Right ventricle myocardium inferior (tissue), 1 donor: ENCODE data around the gene CBLN3. TPM values are rescaled to one million over a fixed set of nuclear protein-coding genes. Genes with fewer than 3 reads are reported as not detected.

Experiments used
- ATAC-seq: fragments of 200-7000 bp; cut with Tn5 transposase; one replicate; pipeline ENCODE4 v1.9.1; 2020; ENCODE audit warnings: mild to moderate bottlenecking, moderate library complexity
- DNase-seq: peaks from one replicate; pipeline ENCODE4 v3.0.0; 2021; ENCODE audit errors: missing footprints
- intact Hi-C: fragments of 100-400 bp; cut with DNase I; formaldehyde crosslinking; loops from one replicate; pipeline ENCODE4 v1.11.0; 2022
- total RNA-seq: library from RNA; stranded (reverse); fragmentation: NEBNext Ultra II Directional; extraction: Animal tissue kit (Norgen Biotek cat#: 25700); gene quantifications from one replicate; pipeline ENCODE4 v1.2.1, GENCODE V29; 2021
- donor health status: DM: no; HTN: yes; CAD: no; lungs with severe emphysema.

CBLN3 gene
- total RNA-seq, 1 donor from 2014 or later = 1.1 TPM

DNA sequence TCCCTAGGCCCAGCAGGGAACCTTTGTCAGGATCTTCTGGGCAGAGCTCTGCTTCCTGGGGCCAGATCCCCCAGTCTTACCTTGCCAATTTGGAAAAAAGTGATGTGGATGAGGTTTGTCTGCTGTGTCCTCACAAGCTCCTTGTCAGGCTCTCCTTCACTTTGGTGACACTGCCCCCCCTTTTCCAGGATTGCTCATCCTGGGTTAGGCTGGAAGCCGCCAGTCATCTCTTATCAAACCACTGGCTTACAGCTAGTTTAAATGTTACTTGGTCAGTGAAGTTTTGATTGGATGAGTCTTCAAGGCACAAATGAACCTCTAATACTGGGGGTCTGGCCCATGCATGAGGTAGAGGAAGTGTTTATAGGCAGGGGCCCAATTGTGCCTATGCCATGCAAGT, 15.4 kb downstream of the CBLN3 start:
- intact Hi-C loops = no loop called here
- ATAC-seq = no peak
- no peak for DNase-seq

DNA sequence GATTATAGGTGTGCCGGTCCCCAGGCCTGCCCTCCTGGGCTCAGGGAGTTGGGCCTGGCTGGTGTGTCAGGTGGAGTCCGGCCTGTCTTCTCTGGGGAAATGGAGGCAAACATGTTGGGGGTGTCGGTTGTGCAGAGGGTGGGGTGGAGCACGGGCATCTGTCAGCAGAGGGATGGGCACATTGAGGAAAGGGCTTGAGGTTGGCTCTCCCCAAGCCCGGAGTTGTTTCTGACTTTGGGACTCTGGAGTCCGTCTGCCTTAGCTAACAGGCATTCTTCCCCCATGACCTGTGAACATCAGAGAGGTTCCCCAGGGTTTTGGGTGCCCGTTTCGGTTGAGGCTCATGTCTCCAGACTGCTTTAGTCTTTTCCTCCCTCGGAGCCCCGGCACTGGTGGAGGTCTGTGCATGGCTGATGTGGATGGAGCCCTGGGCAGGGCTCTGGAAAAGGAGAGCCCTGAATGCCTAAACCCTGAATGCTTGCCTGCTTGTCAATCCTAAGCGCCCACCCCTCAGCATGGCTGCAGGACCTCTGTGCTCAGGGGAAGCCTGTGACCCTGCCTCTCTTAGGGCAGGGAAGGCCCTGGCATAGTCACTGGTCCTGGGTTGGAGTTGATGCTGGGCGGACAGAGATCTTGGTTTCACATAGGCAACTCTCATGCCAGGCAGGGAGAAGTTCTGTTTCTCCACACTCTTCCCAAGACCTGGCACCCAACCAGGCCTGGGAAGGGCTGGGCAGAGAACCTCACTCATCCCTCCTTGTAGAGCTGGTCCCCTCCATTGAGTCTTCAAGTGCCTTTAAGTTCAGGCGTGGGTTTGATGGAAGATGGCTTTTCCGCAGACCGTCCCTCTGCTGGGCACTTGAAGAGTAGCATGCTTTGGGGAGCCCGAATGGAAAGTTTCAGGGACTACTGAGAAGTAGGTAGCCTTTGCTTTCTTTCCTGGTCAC, 17.8 kb downstream of the CBLN3 start:
- intact Hi-C loops = no loop called here
- ATAC-seq = no peak
- DNase-seq = no peak

DNA sequence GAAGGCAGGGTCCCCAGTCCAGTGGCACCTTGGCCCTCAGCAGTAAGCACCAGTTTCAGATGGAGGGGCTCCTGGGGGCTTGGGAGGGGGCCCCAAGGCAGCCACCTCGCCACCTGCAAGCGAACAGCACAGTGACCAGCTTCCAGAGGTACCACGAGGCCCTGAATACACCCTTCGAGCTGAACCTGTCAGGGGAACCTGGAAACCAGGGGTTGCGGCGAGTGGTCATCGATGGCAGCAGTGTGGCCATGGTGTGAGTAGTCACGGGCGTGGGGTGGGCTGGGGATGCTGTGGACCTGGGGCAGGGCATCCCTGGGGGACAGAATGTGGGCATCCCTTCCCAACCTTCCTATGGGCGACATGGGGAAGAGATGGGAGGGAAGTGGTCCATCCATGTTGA, 19.5 kb downstream of the CBLN3 start:
- ATAC-seq (no peak), DNase-seq (no peak)
- intact Hi-C loops = no loop called here

DNA sequence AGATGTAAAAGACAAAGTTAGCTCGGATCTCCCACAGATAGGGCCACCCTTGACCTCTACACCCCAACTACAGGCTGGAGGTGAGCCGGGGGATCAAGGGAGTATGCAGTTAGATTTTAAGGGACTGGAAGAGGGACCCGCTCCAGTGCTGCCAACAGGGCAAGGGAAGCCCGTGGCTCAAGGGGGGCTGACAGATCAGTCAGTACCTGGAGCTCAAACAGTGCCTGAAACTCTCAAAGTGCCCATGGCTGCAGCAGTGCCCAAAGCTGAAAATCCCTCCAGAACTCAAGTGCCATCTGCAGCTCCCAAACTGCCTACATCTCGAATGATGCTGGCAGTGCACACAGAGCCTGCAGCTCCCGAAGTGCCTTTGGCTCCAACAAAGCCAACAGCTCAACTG, 20.3 kb downstream of the CBLN3 start:
- intact Hi-C loops = no loop called here
- ATAC-seq = no peak
- no peak for DNase-seq

DNA sequence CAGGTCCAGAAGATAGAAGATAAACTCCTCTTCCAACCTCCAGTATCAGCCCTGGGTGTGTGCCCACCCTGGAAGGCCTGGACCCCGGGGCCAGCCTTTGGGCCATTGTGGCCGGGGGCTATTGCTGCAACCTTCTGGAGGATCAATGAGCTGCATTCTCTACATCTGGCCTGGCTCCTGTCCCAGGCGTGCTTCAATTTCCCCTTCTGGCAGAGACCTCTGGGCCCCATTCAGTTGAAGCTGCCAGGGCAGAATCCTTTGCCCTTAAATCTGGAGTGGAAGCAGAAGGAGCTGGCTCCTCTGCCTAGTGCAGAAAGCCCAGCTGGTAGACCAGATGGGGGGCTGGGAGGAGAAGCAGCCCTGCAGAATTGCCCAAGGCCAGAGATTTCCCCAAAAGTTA, 20.7 kb downstream of the CBLN3 start:
- no peak for ATAC-seq
- no peak for DNase-seq
- intact Hi-C loops = no loop called here

DNA sequence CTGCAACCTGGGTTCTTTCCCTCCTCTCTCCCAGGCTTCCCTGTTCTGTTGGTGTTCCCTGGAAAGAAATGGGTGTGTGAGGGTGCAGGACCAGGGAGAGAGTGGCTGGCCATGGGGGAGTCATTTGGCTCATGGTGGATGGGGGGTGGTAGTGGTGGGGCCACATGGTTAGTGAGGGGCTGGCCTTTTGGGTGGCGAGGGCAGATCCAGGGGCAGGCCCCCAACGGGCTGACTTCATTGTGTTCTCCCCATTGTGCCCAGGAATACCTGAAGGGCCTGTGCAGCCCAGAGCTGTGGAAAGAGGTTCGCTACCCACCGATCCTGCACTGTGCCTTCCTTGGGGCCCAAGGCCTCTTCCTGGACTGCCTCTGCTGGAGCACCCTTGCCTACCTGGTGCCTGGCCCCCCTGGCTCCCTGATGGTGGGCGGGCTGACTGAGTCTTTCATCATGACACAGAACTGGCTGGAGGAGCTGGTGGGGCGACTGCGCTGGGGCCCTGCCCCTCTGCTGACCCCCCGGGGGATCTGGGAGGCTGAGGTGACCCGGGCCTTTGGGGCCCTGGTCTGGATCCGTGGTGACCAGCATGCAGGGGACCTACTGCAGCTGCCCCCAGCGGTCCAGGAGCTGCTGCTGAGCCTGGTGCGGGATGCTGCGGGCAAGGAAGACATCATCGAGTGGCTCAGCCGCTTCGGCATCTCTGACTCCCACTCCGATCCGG, 21.7 kb downstream of the CBLN3 start:
- intact Hi-C loops = no loop called here
- DNase-seq (no peak), ATAC-seq (no peak)

DNA sequence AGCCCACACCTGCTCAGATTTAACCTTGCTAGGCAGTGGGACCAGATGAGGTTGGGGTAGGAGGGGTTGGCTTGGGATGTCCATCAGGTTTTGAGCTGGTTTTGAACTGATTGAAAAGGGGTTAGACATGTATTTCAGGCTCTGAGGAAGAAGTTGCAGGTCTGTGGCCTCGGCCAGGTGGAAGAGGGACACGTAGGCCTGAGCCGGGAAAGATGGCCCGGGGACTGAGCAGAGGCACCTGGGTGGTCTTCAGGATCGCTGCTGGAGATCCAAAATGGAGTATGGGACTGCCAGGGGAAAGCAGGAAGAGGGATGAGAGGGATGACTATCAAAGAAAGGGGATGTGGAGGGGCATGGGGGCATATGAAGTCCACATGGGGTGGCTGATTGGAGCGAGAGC, 23.1 kb downstream of the CBLN3 start:
- ATAC-seq (no peak), DNase-seq (no peak)
- intact Hi-C loops = no loop called here

DNA sequence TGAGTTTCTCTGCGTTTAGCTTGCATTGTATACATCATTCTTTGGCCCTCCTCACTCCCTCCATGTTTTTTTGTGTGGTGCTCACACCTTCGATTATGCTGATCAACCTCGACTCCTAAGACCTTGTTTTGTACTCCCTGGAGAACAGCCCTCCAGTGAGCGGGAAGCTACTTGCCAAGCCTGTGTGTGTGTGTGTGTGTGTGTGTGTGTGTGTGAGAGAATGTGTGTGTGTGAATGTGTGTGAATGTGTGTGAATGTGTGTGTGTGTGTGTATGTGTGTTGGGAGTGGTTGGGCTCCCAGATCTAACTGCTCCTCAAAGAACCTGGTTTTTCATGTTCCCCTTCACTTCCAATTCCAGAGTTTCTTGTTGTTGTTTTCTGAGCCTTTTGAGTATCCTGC, 24.7 kb downstream of the CBLN3 start:
- DNase-seq (no peak), ATAC-seq (no peak)
- intact Hi-C loops = no loop called here

DNA sequence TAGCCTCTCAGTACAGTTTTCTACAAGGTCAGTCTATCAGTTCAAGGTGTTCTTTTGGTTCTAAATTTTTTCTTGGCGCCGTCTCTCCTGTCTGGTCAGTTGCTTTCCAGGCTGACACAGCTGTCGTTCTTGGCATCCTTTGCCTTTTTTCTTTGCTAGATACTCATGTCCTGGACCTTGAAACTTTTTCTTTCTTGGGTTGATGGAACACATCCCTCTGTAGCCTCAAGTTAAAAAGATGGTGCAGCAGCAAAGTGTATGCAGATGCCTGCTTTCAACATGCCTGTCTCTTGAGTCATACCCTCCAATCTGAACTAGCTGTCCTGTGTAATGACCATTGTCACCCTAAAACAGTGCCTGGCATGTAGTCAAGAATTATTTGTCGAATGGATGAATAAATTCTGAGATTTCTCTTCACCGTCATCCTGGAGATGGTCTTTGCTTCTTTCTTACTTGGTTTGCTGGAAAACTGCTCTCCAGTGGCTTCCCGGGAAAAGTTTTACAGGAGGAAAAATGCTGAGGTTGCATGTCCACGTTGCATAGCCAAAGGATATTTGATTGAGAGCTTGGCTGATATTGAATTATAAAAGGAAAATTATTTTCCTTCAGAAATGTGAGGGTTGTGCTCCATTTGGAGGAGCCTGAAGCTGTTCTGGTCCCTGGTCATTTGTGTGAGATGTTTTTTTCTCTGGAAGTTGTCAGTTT, 26.0 kb downstream of the CBLN3 start:
- intact Hi-C loops = loop anchor here (2.0 kb wide), 1 partner anchor 27 kb away; no protein-coding TSS in a partner anchor
- ATAC-seq (peak; percentile 33), DNase-seq (no peak)

DNA sequence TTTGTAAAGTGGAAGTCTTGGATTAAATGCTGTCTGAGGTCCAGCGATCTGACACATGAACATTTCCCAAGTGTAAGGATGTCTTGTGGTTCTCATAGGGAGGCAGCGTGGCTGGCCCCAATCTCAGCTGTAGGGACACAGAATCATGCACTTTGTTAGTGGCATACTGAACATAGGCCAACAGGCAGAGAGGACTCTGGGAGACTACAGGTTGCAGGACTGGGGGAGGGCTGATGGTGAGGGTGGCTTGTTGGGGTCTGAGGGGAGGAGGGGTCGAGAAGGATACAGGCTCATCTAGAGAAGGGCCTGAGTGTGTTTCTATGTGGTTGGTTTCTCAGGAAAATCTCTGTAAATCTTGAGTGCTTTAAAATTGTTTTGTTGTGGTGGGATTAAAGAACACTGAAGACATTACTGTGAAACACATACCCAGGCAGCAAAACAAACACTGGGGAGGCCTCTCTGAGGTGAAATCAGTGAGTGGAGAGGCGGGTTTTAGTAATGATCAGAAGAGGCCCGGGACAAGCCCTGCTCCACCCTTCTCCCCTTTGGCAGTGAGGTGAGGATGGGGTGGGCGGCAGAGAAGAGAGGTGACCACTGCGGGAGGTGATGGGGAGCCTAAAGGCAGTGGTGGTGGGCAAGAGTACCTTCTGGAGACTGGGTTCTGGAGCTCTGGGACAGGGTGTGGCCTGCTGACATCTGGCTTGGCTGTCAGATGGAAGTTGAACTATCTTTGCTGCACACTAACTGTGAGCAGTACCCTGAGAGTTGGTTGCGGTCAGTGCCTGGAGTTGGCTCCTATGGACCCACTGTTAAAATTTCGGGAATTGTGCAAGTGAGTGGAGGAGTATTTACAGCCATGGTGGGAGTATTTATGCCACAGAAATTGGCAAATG, 27.4 kb downstream of the CBLN3 start:
- DNase-seq = no peak
- no peak for ATAC-seq
- intact Hi-C loops = loop anchor here (2.0 kb wide), 1 partner anchor 29 kb away; no protein-coding TSS in a partner anchor

DNA sequence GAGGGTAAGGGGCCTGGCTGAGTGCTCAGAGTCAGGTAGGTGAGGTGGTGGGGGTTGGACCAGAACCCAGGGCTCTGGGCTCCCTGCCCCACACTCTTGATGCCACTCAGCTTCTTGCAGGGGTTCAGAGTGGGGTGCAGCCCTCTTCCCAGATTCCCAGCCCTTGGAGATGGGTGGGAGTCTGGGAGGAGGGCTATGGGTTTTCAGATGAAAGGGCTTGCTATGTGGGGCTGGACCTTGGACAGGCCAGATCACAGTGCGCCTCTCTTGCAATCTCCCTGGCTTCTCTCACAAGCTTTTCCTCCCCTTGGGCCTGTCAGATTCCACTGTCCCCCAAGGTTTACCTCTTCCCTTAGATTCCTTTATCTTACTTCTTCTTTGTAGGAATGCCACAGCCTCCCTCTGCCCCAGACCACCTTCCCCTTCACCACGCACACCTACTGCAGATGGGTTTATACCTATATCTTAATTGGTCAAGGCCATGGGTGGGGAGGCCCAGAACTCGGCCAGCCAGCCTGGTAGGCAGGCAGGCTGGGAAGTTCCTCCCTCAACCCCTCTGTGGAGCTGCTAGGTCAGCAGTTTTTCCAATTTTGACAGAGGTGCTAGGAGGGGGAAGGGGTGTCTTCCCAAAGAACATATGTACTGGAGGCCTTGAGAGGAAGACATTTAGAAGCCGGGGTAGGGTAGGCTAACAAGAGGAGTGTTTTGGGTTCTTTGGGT, 29.3 kb downstream of the CBLN3 start:
- DNase-seq = no peak
- intact Hi-C loops = no loop called here
- ATAC-seq = no peak

DNA sequence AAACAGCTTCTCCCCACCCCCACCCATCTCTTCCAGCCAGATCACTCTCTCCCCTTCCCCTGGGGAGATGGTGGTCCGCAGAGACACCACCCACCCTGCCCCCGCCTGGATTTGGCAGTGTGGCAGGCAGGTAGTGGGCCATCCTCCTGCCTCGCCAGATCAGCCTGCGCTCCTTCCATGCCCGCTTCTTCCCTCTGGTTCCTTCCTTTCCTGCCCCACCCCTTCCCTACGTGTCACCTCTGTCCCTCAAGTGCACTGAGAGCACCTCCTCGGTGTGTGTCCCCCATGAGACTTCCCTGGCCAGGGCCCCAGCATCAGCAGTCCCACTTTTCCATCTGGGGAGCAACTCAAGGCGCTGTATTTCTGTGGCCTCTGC, 30.0 kb downstream of the CBLN3 start:
- intact Hi-C loops = no loop called here
- DNase-seq (no peak), ATAC-seq (no peak)

DNA sequence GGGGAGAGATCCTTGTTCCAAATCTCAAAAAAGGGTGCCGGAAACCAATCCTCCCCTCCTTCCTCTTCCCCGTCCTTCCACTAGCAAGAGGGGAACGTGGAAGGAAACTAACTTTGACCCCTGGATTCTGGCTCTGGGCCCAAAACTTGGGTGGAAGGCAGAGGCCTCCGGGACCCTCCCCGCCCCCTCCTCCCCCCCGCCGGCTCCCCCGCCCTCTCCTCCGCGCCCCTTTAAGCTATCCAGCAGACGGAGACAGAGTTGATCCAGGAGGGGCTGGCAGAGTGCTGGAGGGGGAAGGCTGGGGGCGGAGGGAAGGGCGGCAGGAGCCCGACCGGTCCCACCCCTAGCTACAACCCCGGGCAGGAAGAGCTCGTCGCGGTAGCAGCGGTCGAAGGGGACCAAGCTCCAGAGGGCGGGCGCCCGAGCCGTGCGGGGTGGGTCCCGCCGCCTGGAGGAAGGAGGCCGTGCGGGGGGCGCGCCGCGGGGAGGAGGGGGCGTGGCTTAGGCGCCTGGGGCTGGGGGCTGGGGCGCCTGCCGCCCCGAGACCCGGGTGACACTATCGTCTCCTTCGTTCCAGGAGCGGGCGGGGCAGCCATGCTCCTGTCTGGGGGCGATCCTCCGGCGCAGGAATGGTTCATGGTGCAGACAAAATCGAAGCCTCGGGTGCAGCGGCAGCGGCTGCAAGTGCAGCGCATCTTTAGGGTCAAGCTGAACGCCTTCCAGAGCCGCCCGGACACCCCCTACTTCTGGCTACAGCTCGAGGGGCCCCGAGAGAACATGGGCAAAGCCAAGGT, 30.6 kb downstream of the CBLN3 start, which contains the start of gene NYNRIN:
NYNRIN (plus strand) TSS at position 351 of the 794 bp plus-strand sequence; CDS start at position 595, 244 bp downstream.
- ATAC-seq (peak; percentile 77), DNase-seq (peak; percentile 76)
- intact Hi-C loops = loop anchor here (1.0 kb wide), 1 partner anchor 32 kb away; no protein-coding TSS in a partner anchor

DNA sequence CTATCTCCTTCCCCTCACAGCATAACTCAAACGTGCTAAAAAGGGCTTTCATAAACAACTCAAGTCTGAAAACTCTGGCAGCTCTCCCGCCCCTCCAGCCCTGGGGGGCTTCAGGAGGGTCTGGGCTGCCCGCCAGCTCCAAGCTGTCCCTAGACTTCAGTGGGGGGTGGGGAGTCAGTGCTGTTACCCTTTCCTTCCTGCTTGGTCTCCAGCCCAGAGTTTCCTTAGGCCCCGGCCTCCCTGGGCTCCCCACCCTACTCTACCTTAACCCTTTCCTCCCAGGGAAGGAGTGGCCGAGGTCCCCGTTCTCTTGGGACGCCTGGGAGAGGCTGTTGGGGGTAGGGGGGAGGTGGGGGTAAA, 31.2 kb downstream of the CBLN3 start:
- no peak for DNase-seq
- intact Hi-C loops = loop anchor here (1.0 kb wide), 1 partner anchor 31 kb away; no protein-coding TSS in a partner anchor
- peak; percentile 60 for ATAC-seq

DNA sequence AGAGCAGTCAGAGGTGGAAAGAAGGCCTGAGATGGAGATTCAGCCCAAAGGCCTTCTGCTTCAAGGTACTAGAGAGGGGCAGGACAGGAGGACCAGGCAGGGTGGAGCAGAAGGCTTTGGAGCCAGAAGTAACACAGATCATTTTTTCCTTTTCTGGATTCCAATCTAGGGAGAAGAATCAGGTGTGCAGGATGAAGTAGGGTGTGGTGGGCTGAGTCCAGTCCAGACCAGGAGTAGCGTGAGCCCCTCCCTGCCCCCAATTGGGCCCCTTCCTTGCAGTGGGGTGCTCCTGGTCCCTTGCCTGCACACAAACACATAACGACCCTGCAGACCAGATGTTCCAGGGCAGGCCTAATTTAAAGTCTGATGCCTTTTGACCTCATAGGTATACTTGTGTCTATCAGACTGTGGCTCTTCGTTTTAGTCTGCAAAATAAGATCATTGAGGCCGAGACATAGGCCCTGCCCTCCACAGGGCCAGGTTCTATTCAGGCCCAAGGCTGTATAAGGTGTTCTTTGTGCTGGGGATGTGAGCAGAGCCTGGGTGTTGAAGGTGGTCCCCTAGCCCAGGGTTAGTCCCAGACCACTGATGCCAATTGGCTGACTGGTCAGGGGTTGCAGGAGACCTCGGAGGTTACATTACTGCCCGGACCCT, 31.7 kb downstream of the CBLN3 start:
- ATAC-seq (no peak), DNase-seq (no peak)
- intact Hi-C loops = loop anchor here (1.0 kb wide), 1 partner anchor 30 kb away; no protein-coding TSS in a partner anchor
